Testis (tissue), 2 donors: ENCODE results near the gene FAHD2A.

ENCODE experiments used
- CTCF ChIP-seq, 3 experiments: fragments of 450-650 bp in 2 of 3; fragments of 200-600 bp in 1 of 3; sonication (generic) in 1 of 3; IDR thresholded peaks; one replicate each; pipeline ENCODE4 v1.5.1; 2016 to 2019; ENCODE audit warnings: antibody characterized with exemption in 3 of 3, mild to moderate bottlenecking in 2 of 3, moderate library complexity in 1 of 3
- POLR2A ChIP-seq: fragments of 450-650 bp; IDR thresholded peaks from one replicate; pipeline ENCODE4 v1.6.1; 2017; ENCODE audit warnings: antibody characterized with exemption, mild to moderate bottlenecking, moderate library complexity

DNA sequence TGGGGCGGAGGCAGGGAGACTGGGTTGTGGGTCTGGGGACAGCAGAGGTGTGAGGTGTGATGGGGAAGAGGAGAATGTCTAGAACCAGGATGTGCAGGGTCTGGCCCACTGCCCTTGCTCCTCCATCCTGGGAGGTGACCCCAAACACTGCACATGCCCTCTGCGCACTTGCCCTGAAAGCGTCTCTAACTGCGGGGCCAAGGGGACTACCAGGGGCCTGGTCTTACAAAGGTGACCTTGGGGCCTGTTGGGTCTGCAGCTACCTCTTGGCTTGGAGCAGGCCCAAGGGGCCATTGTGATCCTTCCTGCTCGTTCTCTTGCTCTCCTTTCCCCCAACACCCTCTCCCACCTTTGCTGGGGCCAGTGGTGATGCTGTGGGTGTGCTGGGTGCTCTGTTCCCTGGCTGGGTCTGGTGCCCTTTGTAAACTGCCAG, 48.0 kb upstream of the FAHD2A start:
- TF ChIP-seq CTCF (IDR thresholded peaks at IDR 0.05) (no peak), POLR2A (no peak)
